ENCODE data around the gene CNTRL.

DNA sequence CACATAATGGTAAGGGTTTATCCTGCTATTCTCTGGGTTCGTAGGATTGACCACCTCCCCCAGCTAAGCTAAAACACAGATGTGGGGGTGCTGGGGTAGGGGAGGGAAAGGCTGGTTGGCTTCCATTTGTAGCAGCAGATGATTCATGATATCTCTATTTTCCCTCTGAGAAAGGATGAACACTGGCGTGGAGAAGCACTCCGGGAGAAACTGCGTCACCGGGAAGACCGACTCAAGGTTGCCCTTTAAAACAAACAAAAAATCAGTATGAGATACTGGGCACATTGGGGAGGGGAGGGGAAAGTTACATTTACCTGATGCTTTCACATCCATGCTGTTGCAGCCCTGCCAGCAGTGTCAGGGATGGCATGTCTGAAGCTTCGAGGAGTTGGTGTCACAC lies 98.7 kb downstream of the CNTRL start:
- TF ChIP-seq POLR2A (IDR thresholded peaks at IDR 0.05), result no peak
- TF ChIP-seq CTCF (IDR thresholded peaks at IDR 0.05), result no peak
- no peak for TF ChIP-seq POLR2AphosphoS5 (IDR thresholded peaks at IDR 0.05)
- no peak for TF ChIP-seq EP300 (IDR thresholded peaks at IDR 0.05)

Data from stomach (tissue), 4 donors.